Urothelium cell line (cell line): ENCODE data around the gene CRYBB1.

ENCODE experiments used
- DNase-seq: peaks from one replicate; pipeline ENCODE4 v3.0.0; 2011; ENCODE audit warnings: low spot score, mixed read lengths
- FAIRE-seq: peaks from 2 replicates; lab custom pipeline; 2011; peaks lifted over from hg19 to GRCh38; lab: Jason Lieb, UNC

CRYBB1 gene

DNA sequence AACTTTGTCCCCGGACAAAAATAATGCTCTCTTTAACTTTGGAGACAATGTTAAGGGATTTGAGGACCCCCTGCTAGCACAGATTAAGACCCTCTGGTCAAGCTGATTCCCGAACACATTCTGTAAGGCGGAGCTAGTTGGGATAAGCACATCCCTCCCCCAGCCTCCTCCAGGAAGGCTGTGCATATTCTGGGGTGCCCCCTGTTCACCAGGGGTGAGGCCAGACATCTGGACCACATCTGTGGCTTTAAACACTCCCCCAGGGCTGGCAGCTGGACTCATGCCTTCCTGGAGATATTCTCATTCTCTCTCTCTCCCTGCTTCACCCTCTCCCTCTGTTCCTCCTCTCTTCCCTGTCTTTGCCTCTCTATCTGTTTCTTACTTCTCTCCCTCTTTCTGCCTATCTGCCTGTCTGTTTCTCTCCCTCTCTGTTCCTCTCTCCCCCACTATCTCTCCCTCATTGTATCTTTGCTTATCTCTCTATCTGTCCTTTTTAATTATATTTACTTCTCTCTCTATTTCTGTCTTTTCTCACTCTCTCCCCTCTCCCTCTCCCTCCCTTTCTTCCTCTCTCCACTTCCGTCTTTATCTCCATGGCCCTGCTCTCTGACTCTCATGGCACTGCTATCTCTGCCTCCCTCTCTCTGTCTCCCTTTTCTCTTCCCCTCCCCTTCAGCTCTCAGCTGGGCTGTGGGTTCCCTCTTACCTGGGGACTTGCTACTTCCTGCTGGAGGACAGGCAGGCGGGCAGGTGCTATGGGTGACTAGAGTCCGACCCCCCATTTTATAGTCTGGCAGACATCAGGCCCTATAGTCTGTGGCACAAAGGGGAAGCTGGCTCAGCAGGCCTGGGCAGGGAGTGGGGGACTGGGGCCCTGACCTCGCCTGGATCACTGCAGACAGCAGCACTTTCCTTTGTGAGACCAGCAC is at the start of gene CRYBB1:
Gene CRYBB1 (minus strand): TSS at position 757 of the 929 bp plus-strand sequence. CDS start 1,708 bp downstream, outside the sequence.
- DNase-seq: no peak
- FAIRE-seq: peak; percentile 98

DNA sequence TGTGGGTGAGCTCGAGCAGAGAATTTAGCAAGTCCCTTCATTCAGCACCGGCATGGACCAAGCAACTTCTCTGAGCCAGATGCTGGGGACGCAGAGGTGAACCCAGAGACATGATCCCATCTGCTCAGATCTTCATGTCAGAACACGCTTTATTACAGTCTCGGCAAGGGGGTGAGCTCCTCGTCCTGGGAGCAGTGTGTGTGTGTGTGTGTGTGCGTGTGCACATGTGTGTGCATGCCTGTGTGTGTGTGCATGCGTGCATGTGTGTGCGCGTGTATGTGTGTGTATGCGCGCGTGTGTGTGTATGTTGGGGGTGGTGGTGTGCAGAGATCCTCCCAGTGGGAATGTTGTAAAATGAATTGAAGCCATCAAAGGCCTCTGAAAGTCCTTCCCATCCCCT is 49.3 kb upstream of the CRYBB1 start:
- FAIRE-seq (peak; percentile 98), DNase-seq (no peak)

DNA sequence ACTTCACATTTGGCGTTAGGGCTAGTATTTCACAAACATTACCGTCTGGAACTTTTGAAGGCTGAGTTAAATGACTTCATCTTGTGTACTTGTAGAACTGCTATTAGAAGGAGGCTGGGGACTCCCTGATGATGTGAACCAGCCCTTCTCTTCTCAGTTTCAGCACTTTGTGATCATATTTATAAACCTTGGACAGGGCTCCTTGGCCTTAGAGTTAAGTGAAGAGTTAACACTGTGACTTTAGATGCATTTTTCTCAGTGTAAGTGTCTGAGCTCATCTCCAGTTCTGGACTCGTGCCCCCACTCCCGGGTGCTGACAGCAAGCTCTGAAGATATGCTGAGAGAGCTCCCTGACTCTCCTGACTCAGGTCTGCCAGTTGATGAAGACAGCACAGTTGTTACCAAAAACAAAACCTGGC is 48.0 kb upstream of the CRYBB1 start:
- DNase-seq (no peak), FAIRE-seq (no peak)

DNA sequence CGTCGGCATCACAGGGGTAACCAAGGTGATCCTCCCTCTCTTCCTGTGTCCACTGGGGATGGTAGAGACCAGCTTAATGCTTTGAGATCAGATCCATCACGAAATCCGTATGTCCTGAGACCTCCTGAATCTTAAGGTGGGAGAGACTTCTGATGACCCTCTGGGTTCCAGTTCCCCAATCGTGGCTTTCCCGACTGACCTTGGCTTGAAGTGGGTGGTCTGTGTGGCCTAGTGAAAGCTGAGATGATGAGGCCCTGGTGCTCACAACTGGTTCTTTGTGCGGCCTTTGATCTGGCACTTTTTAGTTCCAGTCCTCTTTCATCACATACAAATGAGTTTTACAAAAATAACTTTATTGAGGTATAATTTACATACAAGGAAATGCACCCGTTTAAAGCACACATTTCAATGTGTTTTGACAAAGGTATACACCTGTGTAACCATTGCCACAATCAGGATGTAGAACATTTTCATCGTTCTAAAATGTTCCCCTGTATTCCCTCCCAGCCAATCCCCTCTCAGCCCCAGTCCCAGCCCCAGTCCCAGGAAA is 45.6 kb upstream of the CRYBB1 start:
- no peak for DNase-seq
- FAIRE-seq: peak; percentile 97

DNA sequence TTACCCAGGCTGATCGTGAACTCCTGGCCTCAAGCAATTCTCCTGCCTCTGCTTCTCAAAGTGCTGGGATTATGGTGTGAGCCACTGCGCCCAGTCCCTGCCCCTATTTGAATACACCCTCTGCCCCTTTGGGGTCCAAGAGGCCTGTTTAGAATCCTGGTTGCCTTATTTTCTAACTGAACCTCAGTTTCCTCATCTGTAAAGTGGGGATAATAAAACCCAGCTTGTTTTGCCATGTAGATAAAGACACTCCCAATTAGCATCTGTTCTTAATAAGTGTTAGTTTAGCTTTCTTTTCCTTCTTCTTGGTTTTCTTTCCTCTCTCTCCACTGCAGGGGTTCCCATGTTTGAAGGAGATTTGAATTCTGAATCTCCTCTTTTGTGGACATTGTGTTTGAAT is 44.3 kb upstream of the CRYBB1 start:
- FAIRE-seq (no peak), DNase-seq (no peak)

DNA sequence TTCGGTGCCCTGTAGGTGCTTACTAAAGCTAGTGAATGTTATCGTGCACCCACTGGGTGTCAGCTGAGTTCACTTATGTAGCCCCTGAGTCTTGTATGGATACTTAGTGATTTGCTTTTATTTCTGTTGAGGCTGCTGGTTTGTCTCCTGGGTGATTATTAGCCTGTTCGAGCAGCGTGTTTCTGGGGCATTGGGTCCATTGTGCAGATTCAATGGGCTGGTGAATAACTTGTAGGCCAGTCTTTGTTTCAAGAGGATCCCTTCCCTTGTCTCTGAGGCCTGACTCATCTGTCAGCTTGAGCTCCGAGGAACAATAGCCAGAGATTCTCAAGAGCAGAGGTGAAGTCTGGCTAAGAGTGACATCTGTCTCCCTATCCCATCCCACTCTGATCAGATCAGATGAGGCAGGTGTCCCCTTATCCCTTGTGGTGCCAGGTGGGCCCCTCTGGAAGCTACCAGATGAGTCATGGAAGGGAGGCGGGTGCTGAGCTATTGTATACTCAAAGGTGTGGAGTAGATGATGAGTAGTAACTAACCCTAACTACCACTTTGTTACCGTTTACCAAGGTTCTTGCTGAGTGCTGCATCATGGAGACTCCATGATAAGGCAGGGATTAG is 43.2 kb upstream of the CRYBB1 start:
- DNase-seq (peak; percentile 64), FAIRE-seq (peak; percentile 98)

DNA sequence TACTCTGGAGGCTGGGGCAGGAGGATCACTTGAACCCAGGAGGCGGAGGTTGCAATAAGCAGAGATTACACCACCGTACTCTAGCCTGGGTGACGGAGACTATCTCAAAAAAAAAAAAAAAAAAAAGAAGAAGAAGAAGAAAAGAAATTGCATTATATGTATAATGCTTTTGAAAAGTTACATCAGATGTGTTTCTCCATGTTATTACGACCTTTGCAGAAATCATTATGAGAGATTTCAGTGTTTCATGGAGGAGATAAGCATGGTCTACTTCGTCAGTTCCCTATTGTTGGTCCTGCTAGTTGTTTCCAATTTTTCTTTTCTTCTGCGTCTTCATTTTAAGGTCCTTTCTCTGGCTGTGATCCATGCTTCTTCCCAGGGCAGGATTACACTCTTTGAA is 42.5 kb upstream of the CRYBB1 start:
- FAIRE-seq (no peak), DNase-seq (no peak)

DNA sequence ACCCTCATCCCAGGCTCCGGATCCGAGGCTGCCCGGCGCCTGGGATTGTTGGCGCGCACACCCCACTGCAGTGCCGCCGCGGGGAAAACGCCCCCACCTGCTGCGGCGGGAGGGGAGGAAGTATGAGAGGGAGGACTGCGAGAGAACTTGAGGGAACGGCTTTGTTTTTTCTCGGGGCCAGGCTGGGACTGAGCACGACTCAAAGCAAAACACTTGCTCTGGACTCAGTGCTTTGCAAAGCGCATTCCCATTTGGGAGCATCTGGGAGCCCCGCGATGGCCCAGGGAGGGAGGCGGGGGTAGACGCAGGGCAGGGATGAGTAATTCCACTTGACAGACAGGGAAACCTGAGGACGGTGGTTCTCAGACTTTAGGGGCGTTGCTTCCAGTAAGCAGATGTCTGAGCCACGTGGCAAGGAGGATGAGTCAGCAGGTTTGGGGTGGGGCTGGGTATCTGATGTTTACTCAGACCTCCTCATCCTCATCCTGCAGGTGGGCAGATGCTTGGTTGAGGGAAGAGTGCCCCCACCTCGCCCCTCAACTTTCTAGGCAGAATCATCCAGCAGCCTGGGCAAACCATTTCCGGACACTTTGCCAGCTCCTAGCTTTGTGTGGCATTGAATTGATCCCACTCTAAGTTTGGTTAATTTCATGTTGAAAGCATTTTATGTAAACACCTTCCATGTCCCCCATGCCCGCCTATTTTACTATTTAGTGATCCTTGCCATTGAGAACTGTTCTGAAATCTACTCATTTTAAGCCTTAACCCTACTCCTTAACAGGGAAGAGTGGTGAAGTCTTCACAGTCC is 41.0 kb upstream of the CRYBB1 start:
- peak; percentile 100 for DNase-seq
- FAIRE-seq: peak; percentile 100

DNA sequence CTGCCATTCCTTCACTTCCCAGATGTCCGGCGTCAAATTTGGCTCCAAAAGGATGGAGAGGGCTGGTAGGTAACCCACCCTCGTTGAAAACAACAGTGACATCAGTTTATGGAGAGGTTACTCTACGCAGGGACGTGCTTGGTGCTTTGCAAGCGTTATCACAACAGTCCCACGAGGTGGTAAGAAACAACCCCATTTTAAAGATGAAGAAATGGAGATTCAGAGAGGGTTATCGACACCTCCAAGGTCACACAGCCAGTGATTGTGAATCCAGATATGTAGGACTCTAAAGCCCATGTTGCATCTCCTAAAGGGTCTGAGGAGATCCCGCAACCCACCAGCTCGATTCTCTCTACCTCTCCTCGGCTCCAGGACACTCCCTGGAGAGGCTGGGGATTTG is 40.3 kb upstream of the CRYBB1 start:
- no peak for DNase-seq
- FAIRE-seq: no peak

DNA sequence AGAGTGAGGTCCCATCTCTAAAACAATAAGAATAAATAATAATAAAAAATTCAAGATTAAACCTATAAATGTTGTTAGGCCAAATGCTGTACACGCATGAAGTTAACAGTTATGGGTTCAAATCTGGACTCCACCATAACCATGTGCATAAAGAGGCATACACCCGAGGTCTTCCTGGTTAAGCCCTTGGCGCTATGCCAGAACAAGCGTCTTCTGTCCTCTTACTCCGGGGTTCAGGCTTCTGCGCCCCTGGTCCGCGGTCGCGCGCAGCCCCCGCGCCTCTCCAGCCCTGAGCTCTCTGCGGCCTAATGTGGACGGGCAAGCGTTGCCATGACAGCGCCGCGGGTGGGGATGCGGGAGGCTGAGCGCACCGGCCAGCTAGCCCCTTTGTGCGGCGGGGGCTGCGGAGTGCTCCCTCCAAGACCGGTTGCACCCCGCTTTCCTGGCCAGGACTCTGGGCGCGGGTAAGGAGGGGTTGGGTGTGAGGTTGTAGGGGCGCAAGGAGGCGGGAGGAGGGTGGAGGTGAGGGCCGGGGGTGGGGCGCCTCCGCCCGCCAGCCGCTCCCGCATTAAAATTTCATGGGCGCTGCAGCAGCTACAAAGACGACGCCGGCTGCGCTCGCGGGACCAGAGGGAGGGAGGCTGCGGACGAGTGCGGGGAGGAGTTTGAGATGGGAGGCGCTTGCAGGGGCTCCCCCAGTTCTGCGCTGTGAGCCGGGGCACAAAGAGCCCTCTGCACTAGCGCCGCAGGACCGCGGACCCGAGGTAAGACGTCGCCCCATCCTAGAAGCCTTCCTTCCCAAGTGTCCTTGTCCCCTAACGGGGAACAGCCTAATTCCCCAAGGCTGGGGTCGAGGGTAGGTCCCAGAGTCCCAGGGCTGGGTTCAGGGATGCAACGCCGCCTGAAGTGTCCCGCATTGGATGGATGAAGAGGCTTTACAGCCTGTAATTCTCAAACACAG is 39.3 kb upstream of the CRYBB1 start, which contains the start of gene MIAT:
Gene MIAT (plus strand): TSS at position 698 of the 961 bp plus-strand sequence.
- DNase-seq (no peak), FAIRE-seq (no peak)

DNA sequence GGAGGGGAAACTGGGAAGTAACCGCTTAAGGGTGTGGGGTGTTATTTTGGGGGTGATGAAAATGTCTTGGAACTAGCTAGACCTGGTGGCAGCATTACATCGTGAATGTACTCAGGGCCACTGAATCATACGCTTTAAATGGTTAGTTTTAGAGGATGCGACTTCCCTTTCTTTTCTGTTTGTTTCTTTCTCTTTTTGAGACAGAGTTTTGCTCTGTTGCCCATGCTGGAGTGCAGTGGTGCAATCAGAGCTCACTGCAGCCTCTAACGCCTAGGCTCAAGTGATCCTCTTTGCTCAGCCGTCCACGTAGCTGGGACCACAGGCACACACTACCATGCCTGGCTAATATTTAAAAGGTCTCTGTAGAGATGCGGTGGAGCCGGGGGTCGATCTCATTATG is 34.0 kb upstream of the CRYBB1 start:
- no peak for DNase-seq

DNA sequence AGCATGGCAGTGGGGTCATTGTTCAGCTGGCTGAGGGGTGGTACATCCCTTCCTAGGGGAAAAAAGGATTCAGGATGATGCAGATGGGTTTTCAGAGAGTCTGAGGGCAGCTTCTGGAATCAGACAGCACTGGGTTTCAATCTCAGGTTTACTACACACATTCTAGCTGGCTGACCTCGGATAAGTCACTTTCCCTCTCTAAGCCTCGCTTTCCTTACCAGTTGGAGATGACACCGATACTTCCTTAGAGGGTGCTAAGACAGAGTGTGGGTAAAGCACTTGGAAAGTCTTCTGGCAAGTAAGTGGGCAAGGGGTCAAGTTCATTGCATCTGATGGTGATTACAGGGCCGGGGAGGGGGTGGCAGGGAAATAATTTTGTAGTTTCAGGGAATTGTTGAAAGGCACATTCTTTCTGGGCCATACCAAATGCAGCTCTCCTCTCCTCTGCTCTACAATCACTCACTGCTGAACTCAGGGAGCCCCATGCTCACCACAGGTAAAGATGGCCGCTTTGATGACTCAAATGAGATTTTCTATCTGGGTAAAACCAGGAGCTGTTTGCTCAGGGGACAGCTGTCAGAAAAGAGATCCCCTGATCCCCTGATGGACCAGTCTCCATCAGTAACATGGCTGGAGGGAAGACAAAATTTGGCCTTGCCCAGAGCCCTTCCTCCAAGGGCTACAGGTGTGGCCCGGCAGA is 33.0 kb upstream of the CRYBB1 start:
- DNase-seq (no peak), FAIRE-seq (peak; percentile 23)

More for the DNA sequence above, 34.0 kb upstream of the CRYBB1 start:
- no peak for FAIRE-seq

DNA sequence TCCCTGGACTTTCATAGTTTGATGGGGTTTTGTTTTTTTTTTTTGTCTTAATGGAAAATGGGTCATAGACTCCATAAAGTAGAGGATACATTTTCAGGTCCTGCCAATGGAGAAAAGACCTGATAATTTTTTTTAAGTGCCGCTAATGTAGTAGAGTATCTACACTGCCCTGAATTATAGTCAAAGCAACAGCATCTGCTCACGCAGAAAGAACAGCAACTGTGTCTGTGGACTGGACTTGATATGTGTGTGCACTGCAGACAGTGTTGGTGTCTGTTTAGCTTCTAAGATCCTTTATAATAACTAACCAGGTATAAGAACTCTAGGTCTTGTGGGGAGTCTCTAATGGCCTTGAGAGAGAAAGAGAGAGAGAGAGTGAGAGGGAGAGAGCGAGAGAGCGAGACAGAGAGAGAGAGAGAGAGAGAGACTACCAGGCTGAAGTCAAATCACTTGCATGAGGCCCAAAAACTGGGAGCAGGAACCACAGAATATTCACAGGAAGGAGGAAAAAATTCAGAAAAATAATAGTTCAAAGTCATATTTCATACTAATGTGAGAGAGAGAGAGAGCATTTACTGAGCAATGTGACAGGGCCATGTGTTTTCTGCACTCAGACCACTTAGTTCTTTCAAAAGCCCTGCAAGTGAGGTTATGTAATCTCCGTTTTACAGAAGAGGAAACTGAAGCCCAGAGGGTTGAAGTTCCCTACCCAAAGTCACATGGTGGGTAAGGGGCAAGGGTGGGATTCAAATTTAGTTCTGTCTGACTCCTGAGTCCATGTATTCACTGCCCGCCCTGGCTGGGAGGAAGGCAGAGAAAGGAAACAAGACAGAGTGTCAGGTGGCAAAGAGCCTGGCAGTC is 30.9 kb upstream of the CRYBB1 start:
- no peak for DNase-seq

DNA sequence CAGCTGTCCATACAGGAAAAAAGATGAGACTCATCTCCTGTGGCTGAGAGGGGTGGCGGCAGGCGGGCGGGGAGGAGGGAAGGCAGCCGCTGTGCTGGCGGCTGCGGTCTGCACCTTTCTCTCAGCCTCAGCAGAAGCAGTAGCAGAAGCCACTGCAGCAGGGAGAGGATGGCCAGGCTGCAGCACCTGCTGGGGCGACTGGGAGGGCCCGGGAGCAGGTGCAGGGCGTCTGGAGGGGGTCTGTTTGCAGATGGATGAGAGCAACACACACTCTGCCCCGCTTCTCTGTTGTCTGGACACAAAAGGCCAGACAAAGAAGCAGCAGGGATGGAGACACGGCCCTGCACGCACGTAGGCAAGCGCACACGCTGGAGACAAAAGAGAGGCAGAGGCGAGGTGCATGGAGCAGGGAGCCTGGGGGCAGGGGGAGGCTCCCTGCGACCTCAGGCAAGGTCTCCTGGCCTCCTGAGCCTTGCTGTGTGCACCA is 30.2 kb upstream of the CRYBB1 start:
- no peak for DNase-seq
- FAIRE-seq: no peak

More for the DNA sequence above, 30.9 kb upstream of the CRYBB1 start:
- peak; percentile 87 for FAIRE-seq

DNA sequence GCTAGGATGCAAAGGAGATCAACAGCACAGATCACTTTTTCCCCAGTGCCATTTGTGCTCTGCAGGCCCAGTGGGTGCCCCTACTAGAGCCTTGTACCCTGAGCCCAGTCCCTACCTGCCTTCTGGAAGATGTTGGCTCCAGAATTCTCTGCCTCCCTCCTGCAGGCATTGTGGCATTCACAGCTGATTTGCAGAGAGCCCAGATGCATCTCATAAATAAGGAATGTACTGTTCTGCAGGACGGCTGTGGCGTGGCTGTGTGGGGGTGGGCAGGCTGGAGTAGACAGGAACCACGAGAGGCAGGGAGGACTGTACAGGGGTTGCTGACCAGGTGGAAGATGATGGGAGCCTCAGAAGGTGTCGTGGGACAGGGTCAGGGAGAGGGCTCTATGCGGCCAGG is 28.3 kb upstream of the CRYBB1 start:
- FAIRE-seq: peak; percentile 100
- DNase-seq: peak; percentile 87

DNA sequence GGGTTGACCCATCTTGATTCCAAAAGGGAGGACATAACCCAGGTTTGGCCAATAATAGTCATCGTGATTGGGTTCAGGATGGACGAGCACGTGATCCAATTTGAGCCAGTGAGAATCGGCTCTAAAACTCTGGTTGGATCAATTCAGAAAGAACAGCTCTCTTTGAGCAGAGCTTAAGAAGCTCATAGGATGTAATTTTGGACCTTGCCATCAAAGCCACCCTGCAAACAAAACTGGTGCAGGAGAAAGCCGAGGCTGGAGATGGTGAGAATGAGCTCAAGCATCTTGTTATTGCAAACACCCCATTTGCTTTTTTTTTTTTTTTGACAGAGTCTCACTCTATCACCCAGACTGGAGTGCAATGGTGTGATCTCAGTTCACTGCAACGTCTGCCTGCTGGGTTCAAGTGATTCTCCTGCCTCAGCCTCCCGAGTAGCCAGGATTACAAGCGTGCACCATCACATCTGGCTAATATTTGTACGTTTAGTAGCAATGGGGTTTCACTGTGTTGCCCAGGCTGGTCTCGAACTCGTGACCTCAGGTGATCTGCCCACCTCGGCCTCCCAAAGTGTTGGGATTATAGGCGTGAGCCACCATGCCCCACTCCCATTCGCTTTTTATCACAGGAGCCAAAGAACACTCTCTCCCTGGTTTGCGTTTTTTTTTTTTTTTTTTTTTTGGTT is 25.7 kb upstream of the CRYBB1 start:
- DNase-seq (no peak), FAIRE-seq (peak; percentile 93)
